ENCODE results near the gene TSBP1. TPM values are rescaled to one million over a fixed set of nuclear protein-coding genes. Genes with fewer than 3 reads are reported as not detected.

Gene TSBP1
- total and polyA plus RNA-seq, 9 of the 15 experiments (the other 6 are each of a cell fraction or from before 2014, with no cell fraction given): not detected

GRCh38 chr6:32387589-32388340 lies 16.1 kb upstream of the TSBP1 start:
- Histone ChIP-seq H3K27ac (ENCODE audit: extremely low read depth, low read depth, low read length) (no peak overlapping the region), H4K20me1 (replicated peaks; ENCODE audit: control insufficient read depth, insufficient read depth, low read length) (no peaks in the 10 kb centered on the region), H3K4me2 (ENCODE audit: insufficient read depth, low read length) (no peak overlapping the region), H3K4me1 (replicated peaks in 1 of 2; ENCODE audit: control insufficient read depth in 2 of 2, insufficient read depth in 2 of 2, low read length in 2 of 2) (no peaks in the 10 kb centered on the region), H3K9me1 (ENCODE audit: control insufficient read depth, insufficient read depth, low read length) (no peaks in the 10 kb centered on the region), H3K4me3 (no peak overlapping the region), H3K27me3 (ENCODE audit: control insufficient read depth in 2 of 2, insufficient read depth in 2 of 2, low read length in 2 of 2) (peaks cover 0 to 10% of the 10 kb centered on the region in 2 experiments; a peak in 2 of 5 replicates), H3K9me3 (replicated peaks; ENCODE audit: control insufficient read depth, insufficient read depth, low read depth, low read length) (no peaks in the 10 kb centered on the region), H3K36me3 (ENCODE audit: control insufficient read depth, insufficient read depth, low read length) (no peaks in the 10 kb centered on the region), H2AFZ (ENCODE audit: low read depth, low read length) (no peak overlapping the region), H3K9ac (ENCODE audit: insufficient read depth in 1 of 2, low read depth in 2 of 2, low read length in 2 of 2) (no peak overlapping the region), H3K79me2 (ENCODE audit: control insufficient read depth, insufficient read depth, low read length) (no peaks in the 10 kb centered on the region)
- ChIA-PET CTCF (ENCODE audit: low intra/inter-chr PET ratio) (no interaction called here), POLR2A (interaction anchor here (0.6 to 1.5 kb wide), 3 partner anchors 10 to 164 kb away, joined by 3 to 5 read pairs (median 3); partner anchors contain the start of gene NOTCH4)
- in situ Hi-C loops (cut with MboI) (no loop called here), intact Hi-C loops (cut with micrococcal nuclease) (no loop called here)
- 0% methylated on average over 6 of the region's 6 CpGs for WGBS (ENCODE audit: insufficient coverage, low coverage, missing lambda C conversion rate)
- no peak for ATAC-seq
- no peak for FAIRE-seq
- no TSS peak for BruUV-seq (replicated peaks)
- no peak for DNase-seq (ENCODE audit: extremely low read depth in 1 of 4, low spot score in 3 of 4)
- no peak for TF ChIP-seq ZNF263 (CRISPR knock-in tag; IDR thresholded peaks at IDR 0.05; ENCODE audit: borderline replicate concordance)
- TF ChIP-seq ASH1L (IDR thresholded peaks at IDR 0.05; ENCODE audit: borderline replicate concordance, low read depth, partially characterized antibody): no peak
- TF ChIP-seq NFIX (CRISPR knock-in tag; IDR thresholded peaks at IDR 0.05; ENCODE audit: low read depth): no peak
- TF ChIP-seq RAD51 (IDR thresholded peaks at IDR 0.05; ENCODE audit: borderline replicate concordance, low read depth): no peak
- no peak for TF ChIP-seq ZNF239 (CRISPR knock-in tag; IDR thresholded peaks at IDR 0.05)

- WGBS (ENCODE audit: insufficient coverage, low coverage, missing lambda C conversion rate): 0% methylated on average over 1 of the region's 1 CpG
- POLR2A ChIA-PET: no interaction called here
- TF ChIP-seq GATAD2B (IDR thresholded peaks at IDR 0.05; ENCODE audit: borderline replicate concordance): no peak
- peak in 1 of 2 experiments; percentile 1; a peak in 1 of 4 replicates for TF ChIP-seq KDM1A (IDR thresholded peaks at IDR 0.05)
- no peak for TF ChIP-seq BRF1 (IDR thresholded peaks at IDR 0.05; ENCODE audit: borderline replicate concordance, extremely low read depth, insufficient read length)
- no peak for TF ChIP-seq RBFOX2 (IDR thresholded peaks at IDR 0.05; ENCODE audit: low read depth, low read length)
- no peak for TF ChIP-seq HMGN3 (IDR thresholded peaks at IDR 0.05; ENCODE audit: borderline replicate concordance, extremely low read depth, insufficient read length, low read depth, low read length)
- no peak for TF ChIP-seq LEF1 (IDR thresholded peaks at IDR 0.05)
- peak; percentile 50 for TF ChIP-seq PCBP1 (IDR thresholded peaks at IDR 0.05; ENCODE audit: low read depth, low read length, poor library complexity, severe bottlenecking)
- TF ChIP-seq HNRNPK (IDR thresholded peaks at IDR 0.05; ENCODE audit: low read depth, low read length, poor library complexity, severe bottlenecking): peak; percentile 84
- TF ChIP-seq ZNF384 (IDR thresholded peaks at IDR 0.05; ENCODE audit: low read depth, low read length): no peak
- no peak for TF ChIP-seq TEAD2 (tag; IDR thresholded peaks at IDR 0.05)
- TF ChIP-seq PTBP1 (IDR thresholded peaks at IDR 0.05; ENCODE audit: low read depth, low read length): no peak
- no peak for TF ChIP-seq HMG20B (CRISPR knock-in tag; IDR thresholded peaks at IDR 0.05)
- no peak for TF ChIP-seq ZNF584 (CRISPR knock-in tag; IDR thresholded peaks at IDR 0.05; ENCODE audit: low read depth)
Observed at GRCh38 chr6:32386040-32386439, 14.3 kb upstream of the TSBP1 start.

More at GRCh38 chr6:32386040-32386439, 14.3 kb upstream of the TSBP1 start:
- Histone ChIP-seq H3K9me3 (replicated peaks; ENCODE audit: control insufficient read depth, insufficient read depth, low read depth, low read length) (no peaks in the 10 kb centered on the region), H2AFZ (ENCODE audit: low read depth, low read length) (no peak overlapping the region), H3K36me3 (ENCODE audit: control insufficient read depth, insufficient read depth, low read length) (no peaks in the 10 kb centered on the region), H4K20me1 (replicated peaks; ENCODE audit: control insufficient read depth, insufficient read depth, low read length) (no peaks in the 10 kb centered on the region), H3K9ac (ENCODE audit: insufficient read depth in 1 of 2, low read depth in 2 of 2, low read length in 2 of 2) (no peak overlapping the region), H3K27ac (ENCODE audit: extremely low read depth, low read depth, low read length) (no peak overlapping the region), H3K4me3 (no peak overlapping the region), H3K4me1 (replicated peaks in 1 of 2; ENCODE audit: control insufficient read depth in 2 of 2, insufficient read depth in 2 of 2, low read length in 2 of 2) (no peaks in the 10 kb centered on the region), H3K9me1 (ENCODE audit: control insufficient read depth, insufficient read depth, low read length) (no peaks in the 10 kb centered on the region), H3K4me2 (ENCODE audit: insufficient read depth, low read length) (no peak overlapping the region), H3K27me3 (ENCODE audit: control insufficient read depth in 2 of 2, insufficient read depth in 2 of 2, low read length in 2 of 2) (peaks cover 0 to 9% of the 10 kb centered on the region in 2 experiments; a peak in 2 of 5 replicates), H3K79me2 (ENCODE audit: control insufficient read depth, insufficient read depth, low read length) (no peaks in the 10 kb centered on the region)
- BruUV-seq (replicated peaks): no TSS peak
- FAIRE-seq: no peak
- no peak for DNase-seq (ENCODE audit: extremely low read depth in 1 of 4, low spot score in 3 of 4)
- in situ Hi-C loops (cut with MboI): no loop called here
- intact Hi-C loops (cut with micrococcal nuclease): no loop called here
- no peak for ATAC-seq
- CTCF ChIA-PET (ENCODE audit: low intra/inter-chr PET ratio): no interaction called here

Data from K562 (cell line).